LNCAP (cell line): ENCODE data around the gene GABBR2.

ENCODE experiments used
- CTCF ChIP-seq: fragments of 450-650 bp; IDR thresholded peaks from 2 replicates; pipeline ENCODE4 v1.5.1; 2017; ENCODE audit warnings: mild to moderate bottlenecking

The GABBR2 gene

GRCh38 chr9:98362624-98363252, 346.0 kb downstream of the GABBR2 start:
- no peak for TF ChIP-seq CTCF

- TF ChIP-seq CTCF, result no peak
Observed at GRCh38 chr9:98361645-98362044, 347.1 kb downstream of the GABBR2 start.

- no peak for TF ChIP-seq CTCF
Observed at GRCh38 chr9:98360176-98360708, 348.5 kb downstream of the GABBR2 start.

- TF ChIP-seq CTCF, result no peak
Observed at GRCh38 chr9:98359569-98359968, 349.2 kb downstream of the GABBR2 start.

GRCh38 chr9:98357921-98358535, 350.7 kb downstream of the GABBR2 start:
- TF ChIP-seq CTCF, result no peak

- no peak for TF ChIP-seq CTCF
Observed at GRCh38 chr9:98356953-98357690, 351.6 kb downstream of the GABBR2 start.

- no peak for TF ChIP-seq CTCF
Observed at GRCh38 chr9:98356326-98356725, 352.4 kb downstream of the GABBR2 start.
